ENCODE data around the gene SUPT3H.

Gene SUPT3H

DNA sequence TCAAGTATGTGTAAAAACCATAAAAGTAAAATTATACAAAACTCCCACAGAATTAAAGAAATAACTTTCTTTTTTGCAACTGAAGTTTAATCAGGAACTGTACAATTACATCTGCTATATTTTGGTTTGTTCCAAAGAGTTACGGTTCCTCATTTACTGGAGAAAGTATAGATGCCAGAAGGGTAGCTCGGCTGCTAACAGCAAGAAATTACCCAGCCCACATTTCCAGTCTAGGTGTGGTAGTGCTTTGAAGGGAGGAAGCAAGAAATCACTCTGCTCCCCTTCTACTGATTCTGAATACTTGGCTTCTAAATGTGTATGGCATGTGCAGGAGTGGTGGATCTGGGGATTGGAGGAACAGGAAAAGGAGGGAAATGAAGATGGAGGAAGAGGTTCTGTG lies 549.0 kb downstream of the SUPT3H start:
- Histone ChIP-seq H3K36me3 (ENCODE audit: insufficient read depth, insufficient read length, low read length) (no peaks in the 10 kb centered on the region), H3K9me3 (ENCODE audit: insufficient read depth, low read length) (no peaks in the 10 kb centered on the region; the same call in 1 of the 2 replicates), H3K9ac (ENCODE audit: insufficient read length, low read depth) (no peak overlapping the region), H3K4me1 (ENCODE audit: insufficient read depth, insufficient read length) (no peaks in the 10 kb centered on the region), H3K27me3 (ENCODE audit: insufficient read depth, insufficient read length) (no peaks in the 10 kb centered on the region), H3K4me3 (ENCODE audit: insufficient read length, low read depth) (no peak overlapping the region)
- TF ChIP-seq SUZ12 (IDR thresholded peaks at IDR 0.05; ENCODE audit: extremely low read depth, insufficient read depth, insufficient read length) (no peak), ZNF274 (IDR thresholded peaks at IDR 0.05; ENCODE audit: low read depth, low read length) (no peak), YY1 (IDR thresholded peaks at IDR 0.05; ENCODE audit: insufficient read depth, insufficient read length) (no peak)
- no peak for DNase-seq (ENCODE audit: low read depth, low spot score)

DNA sequence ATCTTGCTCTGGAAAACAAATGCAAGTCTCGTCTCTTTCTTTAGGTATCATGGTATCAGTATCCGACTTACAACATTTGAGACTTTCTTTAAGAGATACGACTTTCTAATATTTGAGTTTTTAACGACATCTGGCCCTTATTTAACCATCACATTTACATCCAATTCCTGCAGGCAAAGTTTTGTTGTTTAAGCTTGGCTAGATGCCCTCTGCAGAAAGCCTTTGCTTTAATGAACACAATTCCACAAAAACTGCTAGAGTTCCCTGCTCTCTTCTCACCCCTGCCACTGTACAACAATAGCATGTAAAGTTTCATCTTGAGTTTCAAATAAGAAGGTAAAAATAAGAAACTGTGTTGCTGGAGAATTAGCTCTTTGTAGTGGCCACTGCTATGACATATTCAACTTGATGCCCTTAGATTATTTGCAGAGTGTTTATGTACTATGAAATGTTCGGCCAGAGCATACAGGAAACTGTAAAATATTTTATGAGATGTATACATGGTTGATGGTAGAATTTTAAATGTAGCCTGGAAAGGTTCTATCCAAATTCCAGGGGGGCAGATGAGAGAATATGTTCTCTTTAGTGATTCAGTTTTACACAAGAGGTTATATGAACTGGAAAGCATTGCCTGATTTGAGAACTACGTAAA lies 551.6 kb downstream of the SUPT3H start:
- H3K4me3 ChIP-seq (ENCODE audit: insufficient read length, low read depth) = no peak overlapping the region
- H3K36me3 ChIP-seq (ENCODE audit: insufficient read depth, insufficient read length, low read length) = no peaks in the 10 kb centered on the region
- peaks cover 2% of the 10 kb centered on the region for H3K4me1 ChIP-seq (ENCODE audit: insufficient read depth, insufficient read length)
- H3K27me3 ChIP-seq (ENCODE audit: insufficient read depth, insufficient read length) = no peaks in the 10 kb centered on the region
- TF ChIP-seq ZNF274 (IDR thresholded peaks at IDR 0.05; ENCODE audit: low read depth, low read length) (no peak), SUZ12 (IDR thresholded peaks at IDR 0.05; ENCODE audit: extremely low read depth, insufficient read depth, insufficient read length) (no peak), YY1 (IDR thresholded peaks at IDR 0.05; ENCODE audit: insufficient read depth, insufficient read length) (no peak)
- H3K9ac ChIP-seq (ENCODE audit: insufficient read length, low read depth) = no peak overlapping the region
- H3K9me3 ChIP-seq (ENCODE audit: insufficient read depth, low read length) = no peaks in the 10 kb centered on the region; the same call in 1 of the 2 replicates
- DNase-seq (ENCODE audit: low read depth, low spot score) = no peak

DNA sequence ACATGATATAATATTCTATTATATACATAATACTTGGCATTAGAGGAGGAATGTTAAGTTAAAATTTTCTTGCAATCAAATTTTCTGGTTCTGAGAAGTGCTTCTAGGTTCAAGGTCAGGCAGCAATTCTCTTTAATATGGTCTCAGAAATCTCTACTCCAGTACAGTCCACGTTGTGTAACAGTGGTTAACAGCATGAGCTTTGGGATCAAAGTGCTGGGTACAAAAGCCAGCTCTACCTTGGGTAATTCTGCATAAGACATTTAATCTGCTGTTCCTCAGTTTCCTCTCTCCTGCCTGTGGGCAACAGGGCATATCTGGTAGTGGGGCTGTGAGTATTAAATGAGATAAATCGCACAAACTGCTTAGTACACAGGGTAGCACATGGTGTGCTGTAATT lies 552.5 kb downstream of the SUPT3H start:
- TF ChIP-seq ZNF274 (IDR thresholded peaks at IDR 0.05; ENCODE audit: low read depth, low read length) = no peak
- no peak for TF ChIP-seq SUZ12 (IDR thresholded peaks at IDR 0.05; ENCODE audit: extremely low read depth, insufficient read depth, insufficient read length)
- no peak for TF ChIP-seq YY1 (IDR thresholded peaks at IDR 0.05; ENCODE audit: insufficient read depth, insufficient read length)
- Histone ChIP-seq H3K36me3 (ENCODE audit: insufficient read depth, insufficient read length, low read length) (no peaks in the 10 kb centered on the region), H3K4me3 (ENCODE audit: insufficient read length, low read depth) (no peak overlapping the region), H3K9me3 (ENCODE audit: insufficient read depth, low read length) (no peaks in the 10 kb centered on the region; the same call in 1 of the 2 replicates), H3K4me1 (ENCODE audit: insufficient read depth, insufficient read length) (peaks cover 2% of the 10 kb centered on the region), H3K27me3 (ENCODE audit: insufficient read depth, insufficient read length) (no peaks in the 10 kb centered on the region), H3K9ac (ENCODE audit: insufficient read length, low read depth) (no peak overlapping the region)
- no peak for DNase-seq (ENCODE audit: low read depth, low spot score)

DNA sequence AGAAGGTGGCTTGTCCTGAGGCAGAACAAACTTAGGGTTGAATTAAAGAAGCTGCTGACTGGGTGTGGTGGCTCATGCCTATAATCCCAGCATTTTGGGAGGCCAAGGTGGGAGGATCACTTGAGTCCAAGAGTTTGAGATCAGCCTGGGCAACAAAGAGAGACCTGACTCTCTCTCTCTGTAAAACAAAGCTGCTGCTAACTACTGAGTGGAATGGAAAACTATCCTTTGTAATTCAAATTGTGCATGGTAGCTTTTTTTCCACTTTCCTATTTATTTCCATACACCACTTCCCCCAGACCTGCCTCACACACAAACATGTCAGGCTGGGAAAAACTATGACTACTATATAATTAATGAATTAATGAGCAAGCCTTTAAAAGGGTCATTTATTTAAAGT lies 553.2 kb downstream of the SUPT3H start:
- no peaks in the 10 kb centered on the region for H3K36me3 ChIP-seq (ENCODE audit: insufficient read depth, insufficient read length, low read length)
- H3K4me3 ChIP-seq (ENCODE audit: insufficient read length, low read depth) = no peak overlapping the region
- H3K4me1 ChIP-seq (ENCODE audit: insufficient read depth, insufficient read length) = peaks cover 2% of the 10 kb centered on the region
- no peak overlapping the region for H3K9ac ChIP-seq (ENCODE audit: insufficient read length, low read depth)
- TF ChIP-seq SUZ12 (IDR thresholded peaks at IDR 0.05; ENCODE audit: extremely low read depth, insufficient read depth, insufficient read length) (no peak), YY1 (IDR thresholded peaks at IDR 0.05; ENCODE audit: insufficient read depth, insufficient read length) (no peak), ZNF274 (IDR thresholded peaks at IDR 0.05; ENCODE audit: low read depth, low read length) (no peak)
- no peaks in the 10 kb centered on the region; the same call in 1 of the 2 replicates for H3K9me3 ChIP-seq (ENCODE audit: insufficient read depth, low read length)
- no peaks in the 10 kb centered on the region for H3K27me3 ChIP-seq (ENCODE audit: insufficient read depth, insufficient read length)
- peak; percentile 16 for DNase-seq (ENCODE audit: low read depth, low spot score)

DNA sequence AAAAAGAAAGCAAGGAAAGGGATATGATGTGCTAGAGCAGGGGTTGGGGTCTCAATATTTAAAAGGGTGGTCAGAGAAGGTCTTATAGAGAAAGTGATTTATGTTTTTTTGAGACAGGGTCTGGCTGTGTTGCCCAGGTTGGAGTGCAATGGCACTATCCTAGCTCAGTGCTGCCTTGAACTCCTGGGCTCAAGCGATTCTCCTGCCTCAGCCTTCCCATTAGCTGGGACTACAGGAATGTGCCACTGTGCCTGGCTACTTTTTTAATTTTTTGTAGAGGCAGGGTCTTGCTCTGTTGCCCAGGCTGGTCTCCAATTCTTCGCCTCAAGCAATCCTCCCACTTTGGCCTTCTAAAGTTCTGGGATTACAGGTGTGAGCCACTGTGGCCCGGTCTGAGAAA lies 557.0 kb downstream of the SUPT3H start:
- H3K4me3 ChIP-seq (ENCODE audit: insufficient read length, low read depth) = no peak overlapping the region
- H3K36me3 ChIP-seq (ENCODE audit: insufficient read depth, insufficient read length, low read length) = no peaks in the 10 kb centered on the region
- peaks cover 2% of the 10 kb centered on the region for H3K4me1 ChIP-seq (ENCODE audit: insufficient read depth, insufficient read length)
- TF ChIP-seq ZNF274 (IDR thresholded peaks at IDR 0.05; ENCODE audit: low read depth, low read length) (no peak), SUZ12 (IDR thresholded peaks at IDR 0.05; ENCODE audit: extremely low read depth, insufficient read depth, insufficient read length) (no peak), YY1 (IDR thresholded peaks at IDR 0.05; ENCODE audit: insufficient read depth, insufficient read length) (no peak)
- H3K27me3 ChIP-seq (ENCODE audit: insufficient read depth, insufficient read length) = no peaks in the 10 kb centered on the region
- H3K9me3 ChIP-seq (ENCODE audit: insufficient read depth, low read length) = no peaks in the 10 kb centered on the region; the same call in 1 of the 2 replicates
- no peak overlapping the region for H3K9ac ChIP-seq (ENCODE audit: insufficient read length, low read depth)
- DNase-seq (ENCODE audit: low read depth, low spot score) = no peak

DNA sequence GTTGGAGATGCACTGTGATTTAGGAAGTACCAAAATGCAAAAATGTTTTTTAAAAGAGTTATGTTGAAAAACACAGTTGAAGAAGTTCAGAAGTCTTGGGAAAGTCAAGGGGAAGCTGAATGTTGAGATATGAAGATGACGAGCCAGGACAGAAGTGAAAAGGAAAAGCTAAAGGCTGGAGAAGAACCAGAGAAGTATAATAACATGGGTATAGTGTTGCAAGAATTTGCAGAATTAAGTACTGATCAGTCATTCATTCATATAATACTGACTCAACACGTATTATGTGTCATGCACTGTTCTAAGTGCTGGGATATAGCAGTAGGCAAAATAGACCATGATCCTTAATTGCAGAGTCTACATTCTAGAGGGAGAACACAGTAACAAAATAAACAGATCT lies 557.4 kb downstream of the SUPT3H start:
- Histone ChIP-seq H3K4me1 (ENCODE audit: insufficient read depth, insufficient read length) (peaks cover 2% of the 10 kb centered on the region), H3K27me3 (ENCODE audit: insufficient read depth, insufficient read length) (no peaks in the 10 kb centered on the region), H3K9ac (ENCODE audit: insufficient read length, low read depth) (no peak overlapping the region), H3K4me3 (ENCODE audit: insufficient read length, low read depth) (no peak overlapping the region), H3K9me3 (ENCODE audit: insufficient read depth, low read length) (no peaks in the 10 kb centered on the region; the same call in 1 of the 2 replicates), H3K36me3 (ENCODE audit: insufficient read depth, insufficient read length, low read length) (no peaks in the 10 kb centered on the region)
- DNase-seq (ENCODE audit: low read depth, low spot score) = no peak
- TF ChIP-seq ZNF274 (IDR thresholded peaks at IDR 0.05; ENCODE audit: low read depth, low read length) = no peak
- TF ChIP-seq YY1 (IDR thresholded peaks at IDR 0.05; ENCODE audit: insufficient read depth, insufficient read length) = no peak
- no peak for TF ChIP-seq SUZ12 (IDR thresholded peaks at IDR 0.05; ENCODE audit: extremely low read depth, insufficient read depth, insufficient read length)

DNA sequence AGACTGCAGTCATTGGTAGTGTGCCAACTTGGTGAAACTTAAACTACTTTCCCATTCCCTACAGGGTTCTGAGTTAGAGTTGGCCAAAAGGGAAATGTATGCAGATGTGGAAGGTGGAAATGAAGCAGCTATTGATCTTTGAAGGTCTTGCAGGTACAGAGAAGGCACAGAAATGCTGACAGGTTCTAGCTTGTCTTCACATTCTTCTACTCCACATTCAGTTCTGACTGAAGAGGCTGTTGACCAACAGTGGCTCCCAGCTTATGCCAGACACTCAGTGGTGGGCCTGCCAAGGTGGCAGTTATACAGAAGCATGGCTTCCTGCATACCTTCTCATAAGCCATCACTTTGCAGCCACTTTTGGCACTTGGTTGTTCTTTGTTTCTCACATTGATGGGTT lies 566.3 kb downstream of the SUPT3H start:
- TF ChIP-seq YY1 (IDR thresholded peaks at IDR 0.05; ENCODE audit: insufficient read depth, insufficient read length) (no peak), SUZ12 (IDR thresholded peaks at IDR 0.05; ENCODE audit: extremely low read depth, insufficient read depth, insufficient read length) (no peak), ZNF274 (IDR thresholded peaks at IDR 0.05; ENCODE audit: low read depth, low read length) (no peak)
- no peak overlapping the region for H3K4me3 ChIP-seq (ENCODE audit: insufficient read length, low read depth)
- no peak overlapping the region for H3K9ac ChIP-seq (ENCODE audit: insufficient read length, low read depth)
- no peaks in the 10 kb centered on the region for H3K27me3 ChIP-seq (ENCODE audit: insufficient read depth, insufficient read length)
- no peaks in the 10 kb centered on the region for H3K36me3 ChIP-seq (ENCODE audit: insufficient read depth, insufficient read length, low read length)
- H3K4me1 ChIP-seq (ENCODE audit: insufficient read depth, insufficient read length) = no peaks in the 10 kb centered on the region
- no peak for DNase-seq (ENCODE audit: low read depth, low spot score)
- no peaks in the 10 kb centered on the region for H3K9me3 ChIP-seq (ENCODE audit: insufficient read depth, low read length)
